Panc1 (cell line): ENCODE measurements around the gene OMP. TPM values are rescaled to one million over a fixed set of nuclear protein-coding genes. Genes with fewer than 3 reads are reported as not detected.

Experiments
- ATAC-seq: fragments of 200-7000 bp; cut with Tn5 transposase; 2 replicates; pipeline ENCODE4 v1.9.1; 2020; ENCODE audit warnings: mild to moderate bottlenecking, moderate library complexity
- BruUV-seq: library from RNA; stranded (reverse); fragments of 400-500 nt; replicated peaks from 2 replicates; lab custom pipeline; 2021; lab: Mats Ljungman, UMichigan
- CTCF ChIA-PET: fragments of 300-600 bp; sonication (Branson Sonifier 250); formaldehyde crosslinking; loops from one replicate; lab custom pipeline; 2022; ENCODE audit warnings: antibody characterized with exemption; lab: Charles Lee
- POLR2A ChIA-PET: fragments of 300-600 bp; sonication (Branson Sonifier 250); formaldehyde crosslinking; loops from one replicate; lab custom pipeline; 2022; ENCODE audit warnings: antibody characterized with exemption; lab: Charles Lee
- DNase-seq: peaks from one replicate; pipeline ENCODE4 v3.0.0-alpha.2; 2010; ENCODE audit warnings: low read depth, low spot score
- H3K27ac ChIP-seq: 2 replicates; pipeline ENCODE4 v1.5.1; 2011; ENCODE audit warnings: mild to moderate bottlenecking, low read length, inconsistent platforms
- H3K27me3 ChIP-seq: fragments of 200-500 bp; sonication (Bioruptor generic); 2 replicates; pipeline ENCODE4 v1.6.0; 2014; ENCODE audit warnings: low read length, inconsistent platforms; ENCODE audit not compliant: control insufficient read depth, insufficient read depth
- H3K36me3 ChIP-seq: fragments of 200-500 bp; sonication (Bioruptor generic); 2 replicates; pipeline ENCODE4 v1.5.1; 2014; ENCODE audit warnings: inconsistent platforms, mild to moderate bottlenecking, low read length, moderate library complexity; ENCODE audit not compliant: control insufficient read depth, insufficient read depth
- H3K4me1 ChIP-seq: 2 replicates; pipeline ENCODE4 v1.5.1; 2011; ENCODE audit warnings: inconsistent platforms, mild to moderate bottlenecking, low read length, moderate library complexity; ENCODE audit not compliant: control insufficient read depth, insufficient read depth
- H3K4me3 ChIP-seq, 2 experiments: 2 replicates each; pipeline ENCODE4 v1.5.1; 2011 to 2012; ENCODE audit warnings: low read depth in 2 of 2, low read length in 2 of 2, mild to moderate bottlenecking in 2 of 2, inconsistent platforms in 1 of 2, moderate library complexity in 1 of 2
- H3K9me3 ChIP-seq: fragments of 200-500 bp; sonication (Bioruptor generic); 2 replicates; pipeline ENCODE4 v1.5.1; 2014; ENCODE audit warnings: low read depth, mild to moderate bottlenecking, inconsistent platforms, low read length, moderate library complexity; ENCODE audit not compliant: control insufficient read depth, insufficient read depth
- CTCF ChIP-seq: fragments of 450-650 bp; IDR thresholded peaks from 2 replicates; pipeline ENCODE4 v1.5.1; 2017; ENCODE audit warnings: mild to moderate bottlenecking
- POLR2AphosphoS5 ChIP-seq: IDR thresholded peaks from 2 replicates; pipeline ENCODE4 v1.6.1; 2012; ENCODE audit warnings: mild to moderate bottlenecking, low read depth, low read length, moderate library complexity
- REST ChIP-seq, 2 experiments: IDR thresholded peaks; 2 replicates each; pipeline ENCODE4 v1.6.1; 2011 to 2012; ENCODE audit warnings: low read depth in 2 of 2, control low read depth in 1 of 2, low read length in 1 of 2, mild to moderate bottlenecking in 1 of 2, moderate library complexity in 1 of 2; ENCODE audit not compliant: insufficient read depth in 1 of 2
- SIN3A ChIP-seq: IDR thresholded peaks from 2 replicates; pipeline ENCODE4 v1.6.1; 2012; ENCODE audit warnings: low read depth, mild to moderate bottlenecking, low read length, moderate library complexity, borderline replicate concordance; ENCODE audit not compliant: insufficient read depth
- TCF7L2 ChIP-seq: IDR thresholded peaks from 2 replicates; pipeline ENCODE4 v1.6.1; 2011; ENCODE audit warnings: mild to moderate bottlenecking, low read depth, low read length, inconsistent platforms
- in situ Hi-C: cut with HindIII; loops from 2 replicates; pipeline ENCODE4 v1.10.0; 2016; ENCODE audit warnings: low sequenced_read_pairs, low pct_unique_long_range_greater_than_20kb
- intact Hi-C: fragments of 100-400 bp; cut with micrococcal nuclease; formaldehyde crosslinking; loops from one replicate; pipeline ENCODE4 v1.10.0; 2022; ENCODE audit not compliant: unreplicated experiment
- total RNA-seq: library from RNA; stranded (reverse); gene quantifications from one replicate; pipeline ENCODE4 v1.2.1, GENCODE V29; 2021; ENCODE audit not compliant: unreplicated experiment

Gene OMP
- total RNA-seq, 1 experiment from 2014 or later: 1.5 TPM

GRCh38 chr11:77139201-77139600 lies 36.6 kb downstream of the OMP start:
- in situ Hi-C loops (no loop called here), intact Hi-C loops (no loop called here)
- DNase-seq (no peak), ATAC-seq (no peak)
- ChIA-PET CTCF (interaction anchor here (0.6 kb wide), 1 partner anchor 15 kb away, joined by 3 read pairs; no protein-coding TSS in a partner anchor), POLR2A (no interaction called here)
- no peaks in the 10 kb centered on the region for H3K36me3 ChIP-seq
- no peak overlapping the region for H3K4me3 ChIP-seq
- no peak overlapping the region for H3K27ac ChIP-seq
- H3K9me3 ChIP-seq: no peaks in the 10 kb centered on the region
- TF ChIP-seq TCF7L2 (no peak), CTCF (no peak), REST (IDR thresholded peaks at IDR 0.05; ENCODE audit: insufficient read depth in 1 of 2, low read depth in 2 of 2, low read length in 1 of 2) (no peak), POLR2AphosphoS5 (no peak), SIN3A (no peak)
- H3K4me1 ChIP-seq: 0 out of 2 replicates have a peak, but pooled peaks cover 2% of the 10 kb centered on the region
- no peaks in the 10 kb centered on the region for H3K27me3 ChIP-seq
- BruUV-seq: no TSS peak

DNA sequence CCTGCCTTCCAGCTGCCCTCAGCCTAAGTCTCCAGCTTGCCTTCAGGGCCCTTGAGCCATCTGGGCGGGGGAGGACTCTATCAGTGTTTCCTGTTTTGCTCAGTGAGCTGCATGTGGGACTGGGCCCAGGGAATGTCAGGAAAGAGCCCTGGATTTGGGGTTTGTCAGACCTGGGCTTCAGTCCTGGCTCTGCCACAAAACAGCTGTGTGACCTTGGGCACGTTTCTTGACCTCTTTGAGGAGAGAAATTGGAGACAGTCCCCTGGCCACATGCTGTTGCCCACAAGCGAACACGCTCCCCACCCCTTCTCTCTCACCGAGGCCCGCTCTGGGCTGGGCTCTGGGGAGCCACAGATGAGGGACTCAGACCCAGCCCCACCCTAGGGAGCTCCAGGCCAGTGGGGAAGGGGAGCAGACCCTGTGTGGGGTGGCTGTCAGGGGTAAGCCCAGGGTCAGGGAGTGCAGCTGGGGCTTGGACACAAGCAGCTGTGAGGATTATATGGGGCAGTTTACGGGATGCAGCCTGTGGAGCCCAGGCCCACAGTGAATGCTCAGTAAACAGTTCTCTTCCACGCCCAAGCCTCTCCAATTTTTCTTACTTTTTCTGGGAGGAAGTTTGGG lies 37.7 kb downstream of the OMP start:
- CTCF ChIA-PET: interaction anchor here (0.6 kb wide), 1 partner anchor 40 kb away, joined by 3 read pairs; no protein-coding TSS in a partner anchor

More for the DNA sequence above, 37.7 kb downstream of the OMP start:
- ATAC-seq (no peak), DNase-seq (no peak)
- BruUV-seq: no TSS peak
- H3K27ac ChIP-seq: no peak overlapping the region
- no peak overlapping the region for H3K4me3 ChIP-seq
- H3K4me1 ChIP-seq: 0 out of 2 replicates have a peak, but pooled peaks cover 2% of the 10 kb centered on the region
- TF ChIP-seq TCF7L2 (no peak), SIN3A (no peak), REST (IDR thresholded peaks at IDR 0.05; ENCODE audit: insufficient read depth in 1 of 2, low read depth in 2 of 2, low read length in 1 of 2) (no peak), POLR2AphosphoS5 (no peak), CTCF (no peak)
- H3K36me3 ChIP-seq: no peaks in the 10 kb centered on the region
- intact Hi-C loops (no loop called here), in situ Hi-C loops (loop anchor here (10.0 kb wide), 1 partner anchor 76 kb away; the partner anchor contains the start of gene CAPN5)
- POLR2A ChIA-PET: interaction anchor here (0.5 kb wide), 1 partner anchor 242 kb away, joined by 4 read pairs; no protein-coding TSS in a partner anchor
- no peaks in the 10 kb centered on the region for H3K9me3 ChIP-seq
- H3K27me3 ChIP-seq: no peaks in the 10 kb centered on the region
